Measurements from ENCODE around the gene ANKRD30A. TPM values are rescaled to one million over a fixed set of nuclear protein-coding genes. Genes with fewer than 3 reads are reported as not detected.

Gene ANKRD30A
- polyA plus RNA-seq, 1 of the 3 experiments (the other 2 are of a cell fraction), result not detected

- Histone ChIP-seq H3K79me2 (ENCODE audit: insufficient read depth) (no peaks in the 10 kb centered on the region), H3K9me3 (no peaks in the 10 kb centered on the region), H3K27ac (ENCODE audit: low read depth in 2 of 2, low read length in 1 of 2) (no peak overlapping the region), H3K4me3 (ENCODE audit: low read depth in 2 of 2, low read length in 1 of 2) (no peak overlapping the region), H3K9ac (no peak overlapping the region), H3K4me2 (no peak overlapping the region), H3K9me2 (no peaks in the 10 kb centered on the region), H3F3A (replicated peaks; ENCODE audit: insufficient read depth) (no peaks in the 10 kb centered on the region), H3K4me1 (ENCODE audit: control insufficient read depth in 1 of 2, insufficient read depth in 2 of 2, low read depth in 1 of 2, low read length in 1 of 2) (no peaks in the 10 kb centered on the region), H3K27me3 (ENCODE audit: insufficient read depth) (no peaks in the 10 kb centered on the region), H2AFZ (ENCODE audit: low read depth) (no peak overlapping the region), H4K20me1 (ENCODE audit: insufficient read depth) (no peaks in the 10 kb centered on the region), H3K36me3 (replicated peaks in 1 of 2; ENCODE audit: control insufficient read depth in 1 of 2, insufficient read depth in 2 of 2, low read length in 1 of 2) (no peaks in the 10 kb centered on the region)
- WGBS (ENCODE audit: low lambda C conversion rate), result 14% methylated on average over 2 of the region's 2 CpGs
- DNase-seq, result no peak
- TF ChIP-seq TCF12 (IDR thresholded peaks at IDR 0.05) (no peak), YY1 (IDR thresholded peaks at IDR 0.05; ENCODE audit: low read depth) (no peak), RCOR1 (IDR thresholded peaks at IDR 0.05; ENCODE audit: low read length) (no peak), ZBTB33 (IDR thresholded peaks at IDR 0.05; ENCODE audit: borderline replicate concordance, low read depth) (no peak), RXRA (IDR thresholded peaks at IDR 0.05; ENCODE audit: borderline replicate concordance, low read depth) (no peak), TEAD4 (IDR thresholded peaks at IDR 0.05; ENCODE audit: borderline replicate concordance, insufficient read depth) (no peak), GABPA (IDR thresholded peaks at IDR 0.05; ENCODE audit: low read depth) (no peak), SMC3 (IDR thresholded peaks at IDR 0.05; ENCODE audit: low read depth, low read length) (no peak), NFIC (IDR thresholded peaks at IDR 0.05; ENCODE audit: borderline replicate concordance) (no peak), POLR2AphosphoS5 (IDR thresholded peaks at IDR 0.05; ENCODE audit: low read depth, low read length) (no peak), FOXM1 (IDR thresholded peaks at IDR 0.05; ENCODE audit: low read depth) (no peak)
- ChIA-PET CTCF (no interaction called here), POLR2A (no interaction called here)
Measured at GRCh38 chr10:37344413-37344812, 219.0 kb downstream of the ANKRD30A start.

- no peak overlapping the region for H3K4me3 ChIP-seq (ENCODE audit: low read depth in 2 of 2, low read length in 1 of 2)
- H3K36me3 ChIP-seq (replicated peaks in 1 of 2; ENCODE audit: control insufficient read depth in 1 of 2, insufficient read depth in 2 of 2, low read length in 1 of 2), result no peaks in the 10 kb centered on the region
- H2AFZ ChIP-seq (ENCODE audit: low read depth), result no peak overlapping the region
- no peak overlapping the region for H3K27ac ChIP-seq (ENCODE audit: low read depth in 2 of 2, low read length in 1 of 2)
- no peaks in the 10 kb centered on the region for H4K20me1 ChIP-seq (ENCODE audit: insufficient read depth)
- no peaks in the 10 kb centered on the region for H3K9me3 ChIP-seq
- DNase-seq, result no peak
- H3K4me2 ChIP-seq, result no peak overlapping the region
- ChIA-PET CTCF (no interaction called here), POLR2A (no interaction called here)
- H3F3A ChIP-seq (replicated peaks; ENCODE audit: insufficient read depth), result no peaks in the 10 kb centered on the region
- no peaks in the 10 kb centered on the region for H3K27me3 ChIP-seq (ENCODE audit: insufficient read depth)
- no peak overlapping the region for H3K9ac ChIP-seq
- 15% methylated on average over 3 of the region's 3 CpGs for WGBS (ENCODE audit: low lambda C conversion rate)
- TF ChIP-seq, protein P1, sequence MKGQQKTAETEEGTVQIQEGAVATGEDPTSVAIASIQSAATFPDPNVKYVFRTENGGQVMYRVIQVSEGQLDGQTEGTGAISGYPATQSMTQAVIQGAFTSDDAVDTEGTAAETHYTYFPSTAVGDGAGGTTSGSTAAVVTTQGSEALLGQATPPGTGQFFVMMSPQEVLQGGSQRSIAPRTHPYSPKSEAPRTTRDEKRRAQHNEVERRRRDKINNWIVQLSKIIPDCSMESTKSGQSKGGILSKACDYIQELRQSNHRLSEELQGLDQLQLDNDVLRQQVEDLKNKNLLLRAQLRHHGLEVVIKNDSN (IDR thresholded peaks at IDR 0.05; ENCODE audit: borderline replicate concordance, low read depth), result no peak
- TF ChIP-seq RXRA (IDR thresholded peaks at IDR 0.05; ENCODE audit: borderline replicate concordance, low read depth), result no peak
- TF ChIP-seq, protein P2, sequence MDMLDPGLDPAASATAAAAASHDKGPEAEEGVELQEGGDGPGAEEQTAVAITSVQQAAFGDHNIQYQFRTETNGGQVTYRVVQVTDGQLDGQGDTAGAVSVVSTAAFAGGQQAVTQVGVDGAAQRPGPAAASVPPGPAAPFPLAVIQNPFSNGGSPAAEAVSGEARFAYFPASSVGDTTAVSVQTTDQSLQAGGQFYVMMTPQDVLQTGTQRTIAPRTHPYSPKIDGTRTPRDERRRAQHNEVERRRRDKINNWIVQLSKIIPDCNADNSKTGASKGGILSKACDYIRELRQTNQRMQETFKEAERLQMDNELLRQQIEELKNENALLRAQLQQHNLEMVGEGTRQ (IDR thresholded peaks at IDR 0.05; ENCODE audit: borderline replicate concordance, low read depth, low read length), result no peak
- no peak for TF ChIP-seq ELF1 (IDR thresholded peaks at IDR 0.05)
- TF ChIP-seq SMC3 (IDR thresholded peaks at IDR 0.05; ENCODE audit: low read depth, low read length), result no peak
- TF ChIP-seq EZH2phosphoT487 (IDR thresholded peaks at IDR 0.05; ENCODE audit: borderline replicate concordance, low read depth), result no peak
- no peak for TF ChIP-seq FOXJ3 (CRISPR knock-in tag; IDR thresholded peaks at IDR 0.05)
- no peak for TF ChIP-seq FOXM1 (IDR thresholded peaks at IDR 0.05; ENCODE audit: low read depth)
- TF ChIP-seq ZBTB33 (IDR thresholded peaks at IDR 0.05; ENCODE audit: borderline replicate concordance, low read depth), result no peak
- TF ChIP-seq PBX3 (IDR thresholded peaks at IDR 0.05), result no peak
- no peak for TF ChIP-seq JUND (IDR thresholded peaks at IDR 0.05)
- TF ChIP-seq YY1 (IDR thresholded peaks at IDR 0.05; ENCODE audit: low read depth), result no peak
- TF ChIP-seq, protein P3, sequence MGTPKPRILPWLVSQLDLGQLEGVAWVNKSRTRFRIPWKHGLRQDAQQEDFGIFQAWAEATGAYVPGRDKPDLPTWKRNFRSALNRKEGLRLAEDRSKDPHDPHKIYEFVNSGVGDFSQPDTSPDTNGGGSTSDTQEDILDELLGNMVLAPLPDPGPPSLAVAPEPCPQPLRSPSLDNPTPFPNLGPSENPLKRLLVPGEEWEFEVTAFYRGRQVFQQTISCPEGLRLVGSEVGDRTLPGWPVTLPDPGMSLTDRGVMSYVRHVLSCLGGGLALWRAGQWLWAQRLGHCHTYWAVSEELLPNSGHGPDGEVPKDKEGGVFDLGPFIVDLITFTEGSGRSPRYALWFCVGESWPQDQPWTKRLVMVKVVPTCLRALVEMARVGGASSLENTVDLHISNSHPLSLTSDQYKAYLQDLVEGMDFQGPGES (IDR thresholded peaks at IDR 0.05; ENCODE audit: low read depth, low read length), result no peak
- no peak for TF ChIP-seq TAF1 (IDR thresholded peaks at IDR 0.05; ENCODE audit: borderline replicate concordance, low read depth, low read length)
- TF ChIP-seq RAD21 (IDR thresholded peaks at IDR 0.05; ENCODE audit: low read length), result no peak
- H3K4me1 ChIP-seq (ENCODE audit: control insufficient read depth in 1 of 2, insufficient read depth in 2 of 2, low read depth in 1 of 2, low read length in 1 of 2), result no peaks in the 10 kb centered on the region
- no peaks in the 10 kb centered on the region for H3K9me2 ChIP-seq
- H3K79me2 ChIP-seq (ENCODE audit: insufficient read depth), result no peaks in the 10 kb centered on the region
Measured at GRCh38 chr10:37379991-37380390, 254.6 kb downstream of the ANKRD30A start.
